CD14-positive monocyte (primary cell): ENCODE data around the gene CTSA. TPM values are rescaled to one million over a fixed set of nuclear protein-coding genes. Genes with fewer than 3 reads are reported as not detected.

ENCODE experiments used
- DNase-seq, 3 donors: peaks; one replicate each; pipeline ENCODE4 v3.0.0-alpha.2; 2011 to 2022
- H2AFZ ChIP-seq: 2 replicates; pipeline ENCODE4 v1.6.0; 2012; ENCODE audit warnings: mild to moderate bottlenecking, low read depth, low read length, inconsistent platforms; ENCODE audit not compliant: insufficient read depth, poor library complexity, severe bottlenecking
- H3K27ac ChIP-seq, 2 donors: 1 replicate in 1 of 2; 2 replicates in 1 of 2; pipeline ENCODE4 v1.5.1; 2012 to 2013; ENCODE audit warnings: low read length in 2 of 2, control low read depth in 1 of 2, inconsistent platforms in 1 of 2, low read depth in 1 of 2, mild to moderate bottlenecking in 1 of 2
- H3K27me3 ChIP-seq, 2 donors: one replicate each; pipeline versions ENCODE4 v1.6.0 to v1.6.1; 2011 to 2013; ENCODE audit warnings: low read length in 2 of 2; ENCODE audit not compliant: control insufficient read depth in 2 of 2, insufficient read depth in 2 of 2
- H3K36me3 ChIP-seq, 2 donors: replicated peaks in 1 of 2; 1 replicate in 1 of 2; 2 replicates in 1 of 2; pipeline versions ENCODE4 v1.5.1 to v1.6.1; 2012 to 2013; ENCODE audit warnings: low read length in 2 of 2, control low read depth in 1 of 2, inconsistent platforms in 1 of 2, mild to moderate bottlenecking in 1 of 2; ENCODE audit not compliant: insufficient read depth in 2 of 2, control insufficient read depth in 1 of 2
- H3K4me1 ChIP-seq, 2 donors: 1 replicate in 1 of 2; 2 replicates in 1 of 2; pipeline versions ENCODE4 v1.5.1 to v1.6.1; 2012 to 2013; ENCODE audit warnings: low read length in 2 of 2, control low read depth in 1 of 2, inconsistent platforms in 1 of 2, mild to moderate bottlenecking in 1 of 2, moderate library complexity in 1 of 2; ENCODE audit not compliant: insufficient read depth in 2 of 2, control insufficient read depth in 1 of 2
- H3K4me2 ChIP-seq: replicated peaks from 2 replicates; pipeline ENCODE3; 2012; ENCODE audit warnings: low read length, moderate library complexity, mild to moderate bottlenecking; ENCODE audit not compliant: poor library complexity, severe bottlenecking; ENCODE audit errors: extremely low read depth
- H3K4me3 ChIP-seq, 3 experiments: fragments of 200-600 bp in 1 of 3; sonication (generic) in 1 of 3; replicated peaks in 1 of 3; 1 replicate in 2 of 3; 2 replicates in 1 of 3; pipeline ENCODE4 v1.5.1; 2011 to 2013; ENCODE audit warnings: low read length in 3 of 3, mild to moderate bottlenecking in 3 of 3, control low read depth in 2 of 3, low read depth in 2 of 3, inconsistent platforms in 1 of 3, moderate library complexity in 1 of 3
- H3K79me2 ChIP-seq: 2 replicates; pipeline ENCODE4 v1.6.0; 2012; ENCODE audit warnings: mild to moderate bottlenecking, control low read depth, inconsistent platforms, low read length, moderate library complexity; ENCODE audit not compliant: insufficient read depth
- H3K9ac ChIP-seq: 2 replicates; pipeline ENCODE4 v1.6.0; 2017; ENCODE audit warnings: low read length, mild to moderate bottlenecking; ENCODE audit not compliant: insufficient read depth, poor library complexity, severe bottlenecking
- H3K9me3 ChIP-seq, 2 donors: replicated peaks in 1 of 2; 1 replicate in 1 of 2; 2 replicates in 1 of 2; pipeline versions ENCODE4 v1.5.1 to v1.6.1; 2012 to 2013; ENCODE audit warnings: low read length in 2 of 2, control low read depth in 1 of 2; ENCODE audit not compliant: control insufficient read depth in 1 of 2, insufficient read depth in 1 of 2
- H4K20me1 ChIP-seq: 2 replicates; pipeline ENCODE4 v1.6.0; 2012; ENCODE audit warnings: mild to moderate bottlenecking, low read length, control low read depth, moderate library complexity; ENCODE audit not compliant: insufficient read depth
- H3K27ac Mint-ChIP-seq, 7 donors: one replicate each; pipeline ENCODE4 v1.8.0; 2020; ENCODE audit warnings: mild to moderate bottlenecking in 7 of 7, mixed read lengths in 7 of 7, moderate library complexity in 6 of 7, inconsistent platforms in 2 of 7
- H3K27me3 Mint-ChIP-seq, 3 donors: one replicate each; pipeline ENCODE4 v1.8.0; 2021 to 2022; ENCODE audit warnings: low read depth in 3 of 3, mild to moderate bottlenecking in 3 of 3, mixed read lengths in 3 of 3, moderate library complexity in 3 of 3, inconsistent platforms in 1 of 3
- H3K36me3 Mint-ChIP-seq, 2 donors: one replicate each; pipeline ENCODE4 v1.8.0; 2020; ENCODE audit warnings: mixed read lengths in 2 of 2, inconsistent platforms in 1 of 2, mild to moderate bottlenecking in 1 of 2
- H3K4me1 Mint-ChIP-seq: one replicate; pipeline ENCODE4 v1.8.0; 2020; ENCODE audit warnings: mild to moderate bottlenecking, mixed read lengths
- H3K4me3 Mint-ChIP-seq, 2 donors: one replicate each; pipeline ENCODE4 v1.8.0; 2020; ENCODE audit warnings: mild to moderate bottlenecking in 2 of 2, mixed read lengths in 2 of 2, moderate library complexity in 1 of 2
- H3K9me3 Mint-ChIP-seq, 7 donors: one replicate each; pipeline ENCODE4 v1.8.0; 2020 to 2022; ENCODE audit warnings: mixed read lengths in 7 of 7, mild to moderate bottlenecking in 6 of 7, moderate library complexity in 6 of 7, inconsistent platforms in 2 of 7
- WGBS: methylation state at CpG from one replicate; pipeline ENCODE4 v1.1.5; 2013; ENCODE audit warnings: missing lambda C conversion rate; ENCODE audit not compliant: insufficient coverage; 5-methylcytosine and 5-hydroxymethylcytosine counted together
- intact Hi-C, 2 donors: fragments of 100-400 bp; cut with micrococcal nuclease; formaldehyde crosslinking; loops; one replicate each; pipeline versions ENCODE4 v1.15.0 to v1.15.1; 2023
- polyA plus RNA-seq, 3 donors: library from polyadenylated mRNA; depleted of rRNA in 1 of 3; unstranded in 2 of 3; stranded (reverse) in 1 of 3; fragments of 300-500 nt in 2 of 3; fragments of >200 nt in 1 of 3; fragmentation: Illumina TruSeq in 2 of 3; gene quantifications; 1 replicate in 2 of 3; 2 replicates in 1 of 3; pipeline ENCODE4 v1.2.3, GENCODE V29; 2012 to 2021
- TF ChIP-seq, protein P1 (sequence below): fragments of 200-600 bp; IDR thresholded peaks from one replicate; pipeline ENCODE4 v1.8.0; 2022; ENCODE audit warnings: antibody characterized with exemption, mild to moderate bottlenecking

The CTSA gene
- polyA plus RNA-seq, 3 donors = 279 to 489 (median 366) TPM

DNA sequence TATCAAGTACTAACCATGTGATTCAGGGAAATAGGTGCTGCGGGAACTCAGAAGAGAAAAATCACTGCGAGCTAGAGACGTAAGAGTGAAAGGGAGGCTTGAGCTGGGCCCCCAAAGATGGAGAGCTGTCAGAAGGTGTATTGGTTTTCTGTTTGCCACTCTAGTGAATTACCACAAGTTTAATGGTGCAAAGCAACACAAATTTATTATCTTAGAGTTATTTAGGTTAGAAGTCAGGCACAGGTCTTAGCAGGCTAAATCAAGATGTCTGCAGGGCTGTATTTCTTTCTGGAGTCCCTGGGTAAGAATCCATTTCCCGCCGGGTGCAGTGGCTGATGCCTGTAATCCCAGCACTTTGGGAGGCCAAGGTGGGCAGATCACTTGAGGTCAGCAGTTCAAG lies 31.2 kb upstream of the CTSA start:
- peaks cover 2 to 3% of the 10 kb centered on the region in 2 donors for H3K36me3 ChIP-seq
- WGBS = 100% methylated on average over 2 of the region's 5 CpGs
- Mint-ChIP-seq H3K36me3 (peaks cover 4 to 12% of the 10 kb centered on the region in 2 donors), H3K27ac (no peak overlapping the region), H3K4me3 (no peak overlapping the region), H3K4me1 (peaks cover 30% of the 10 kb centered on the region), H3K27me3 (peaks cover 0 to 1% (median 0%) of the 10 kb centered on the region in 3 donors), H3K9me3 (no peaks in the 10 kb centered on the region)
- H3K27ac ChIP-seq = no peak overlapping the region
- H3K27me3 ChIP-seq = no peaks in the 10 kb centered on the region
- TF ChIP-seq, protein P1, sequence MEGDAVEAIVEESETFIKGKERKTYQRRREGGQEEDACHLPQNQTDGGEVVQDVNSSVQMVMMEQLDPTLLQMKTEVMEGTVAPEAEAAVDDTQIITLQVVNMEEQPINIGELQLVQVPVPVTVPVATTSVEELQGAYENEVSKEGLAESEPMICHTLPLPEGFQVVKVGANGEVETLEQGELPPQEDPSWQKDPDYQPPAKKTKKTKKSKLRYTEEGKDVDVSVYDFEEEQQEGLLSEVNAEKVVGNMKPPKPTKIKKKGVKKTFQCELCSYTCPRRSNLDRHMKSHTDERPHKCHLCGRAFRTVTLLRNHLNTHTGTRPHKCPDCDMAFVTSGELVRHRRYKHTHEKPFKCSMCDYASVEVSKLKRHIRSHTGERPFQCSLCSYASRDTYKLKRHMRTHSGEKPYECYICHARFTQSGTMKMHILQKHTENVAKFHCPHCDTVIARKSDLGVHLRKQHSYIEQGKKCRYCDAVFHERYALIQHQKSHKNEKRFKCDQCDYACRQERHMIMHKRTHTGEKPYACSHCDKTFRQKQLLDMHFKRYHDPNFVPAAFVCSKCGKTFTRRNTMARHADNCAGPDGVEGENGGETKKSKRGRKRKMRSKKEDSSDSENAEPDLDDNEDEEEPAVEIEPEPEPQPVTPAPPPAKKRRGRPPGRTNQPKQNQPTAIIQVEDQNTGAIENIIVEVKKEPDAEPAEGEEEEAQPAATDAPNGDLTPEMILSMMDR = no peak
- H3K9me3 ChIP-seq = no peaks in the 10 kb centered on the region
- intact Hi-C loops = loop anchor here in 1 of 2 donors (5.0 kb wide), 1 partner anchor 32 kb away; the partner anchor contains the start of genes CTSA and NEURL2
- H3K4me1 ChIP-seq = peaks cover 19 to 26% of the 10 kb centered on the region in 2 donors
- no peaks in the 10 kb centered on the region for H4K20me1 ChIP-seq
- no peak overlapping the region for H3K9ac ChIP-seq
- no peak overlapping the region for H3K4me3 ChIP-seq
- no peak overlapping the region for H2AFZ ChIP-seq
- DNase-seq = no peak
- peaks cover 46% of the 10 kb centered on the region for H3K79me2 ChIP-seq
- no peak overlapping the region for H3K4me2 ChIP-seq

DNA sequence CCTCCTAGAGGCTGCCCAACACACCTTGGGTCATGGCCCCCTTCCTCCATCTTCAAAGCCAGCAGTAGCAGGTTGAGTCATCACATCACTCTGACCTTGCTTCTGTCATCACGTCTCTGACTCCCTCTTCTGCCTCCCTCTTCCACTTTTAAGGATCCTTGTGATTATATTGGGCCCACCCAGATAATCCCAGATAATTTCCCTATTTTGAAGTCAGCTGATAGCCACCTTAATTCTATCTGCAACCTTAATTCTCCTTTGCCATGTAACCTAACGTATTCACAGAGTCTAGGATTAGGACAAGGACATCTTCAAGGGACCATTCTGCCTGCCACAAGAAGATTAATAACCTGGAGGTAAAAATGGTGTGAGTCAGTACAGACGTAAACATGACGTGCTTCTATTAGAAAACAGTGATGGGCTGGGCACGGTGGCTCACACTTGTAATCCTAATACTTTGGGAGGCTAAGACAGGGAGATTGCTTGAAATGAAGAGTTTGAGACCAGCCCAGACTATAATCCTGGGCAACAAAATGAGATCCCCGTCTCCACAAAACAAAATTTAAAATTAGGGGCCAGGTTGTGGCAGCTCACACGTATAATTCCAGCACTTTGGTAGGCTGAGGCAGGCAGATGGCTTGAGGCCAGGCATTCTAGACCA lies 30.4 kb upstream of the CTSA start:
- Histone ChIP-seq H2AFZ (no peak overlapping the region), H3K4me2 (no peak overlapping the region), H3K9ac (no peak overlapping the region), H4K20me1 (no peaks in the 10 kb centered on the region), H3K36me3 (no peaks in the 10 kb centered on the region), H3K27me3 (no peaks in the 10 kb centered on the region), H3K27ac (no peak overlapping the region), H3K79me2 (peaks cover 39% of the 10 kb centered on the region), H3K9me3 (no peaks in the 10 kb centered on the region), H3K4me1 (peaks cover 19 to 25% of the 10 kb centered on the region in 2 donors), H3K4me3 (no peak overlapping the region)
- no peak for DNase-seq
- Mint-ChIP-seq H3K27ac (no peak overlapping the region), H3K4me3 (no peak overlapping the region), H3K27me3 (peaks cover 0 to 1% (median 0%) of the 10 kb centered on the region in 3 donors), H3K4me1 (peaks cover 30% of the 10 kb centered on the region), H3K9me3 (no peaks in the 10 kb centered on the region), H3K36me3 (peaks cover 2 to 9% of the 10 kb centered on the region in 2 donors)
- WGBS = 87% methylated on average over 5 of the region's 7 CpGs
- TF ChIP-seq, protein P1 = no peak
- intact Hi-C loops = no loop called here
